Measurements from ENCODE around the gene NEDD4.
A peak's percentile ranks its signal among the peaks of the same experiment; 100 is the strongest.
"Not testable (repeated sequence)": the region's sequence is repeated elsewhere in the genome, so short reads cannot be mapped to it uniquely, and the experiment has no call there.

The NEDD4 gene

DNA sequence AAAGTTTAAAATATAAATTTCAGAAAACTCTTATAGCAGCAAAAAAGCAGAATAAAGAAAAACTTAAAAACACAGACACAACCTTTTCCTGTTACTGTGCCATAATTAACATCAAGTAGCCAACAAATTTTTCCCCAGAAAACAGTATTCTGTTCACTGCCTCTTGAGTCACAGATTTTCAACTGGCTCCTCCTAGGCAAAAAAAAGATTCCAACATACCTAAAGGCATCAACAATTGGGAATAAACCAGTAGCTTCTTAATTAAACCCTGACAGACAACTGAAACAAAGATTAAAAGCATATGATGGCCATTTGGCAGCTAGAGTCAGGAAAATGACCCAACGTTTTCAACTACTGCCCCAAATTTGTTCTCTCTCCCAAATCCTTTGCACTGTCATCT lies 10.9 kb upstream of the NEDD4 start:
- DNase-seq (ENCODE audit: low read depth in 2 of 2): not testable (repeated sequence)

- DNase-seq (ENCODE audit: low read depth in 2 of 2): not testable (repeated sequence)
These were observed 10.4 kb upstream of the NEDD4 start for GRCh38 chr15:56003777-56004176.

DNA sequence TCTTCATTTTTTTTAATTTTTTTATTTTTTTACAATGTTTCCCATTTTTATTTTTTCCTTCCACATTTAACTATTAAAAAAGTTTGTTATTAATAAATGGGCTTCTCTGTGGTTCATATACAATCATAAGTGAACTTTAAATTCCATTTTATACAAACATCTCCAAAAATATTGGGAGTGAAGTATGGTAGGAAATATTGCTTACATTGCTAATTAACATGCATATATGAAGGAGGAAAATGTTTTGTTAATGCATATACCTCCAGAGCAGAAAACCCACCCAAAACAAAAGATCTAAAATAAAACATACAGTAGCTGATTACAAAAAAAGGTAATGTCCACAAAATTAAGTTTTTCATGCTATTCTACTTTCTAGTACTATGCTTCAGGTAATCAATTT lies 9.9 kb upstream of the NEDD4 start:
- DNase-seq (ENCODE audit: low read depth in 2 of 2): not testable (repeated sequence)

- no peak for DNase-seq (ENCODE audit: low read depth in 2 of 2)
These were observed 8.2 kb upstream of the NEDD4 start for GRCh38 chr15:56001471-56002078.

DNA sequence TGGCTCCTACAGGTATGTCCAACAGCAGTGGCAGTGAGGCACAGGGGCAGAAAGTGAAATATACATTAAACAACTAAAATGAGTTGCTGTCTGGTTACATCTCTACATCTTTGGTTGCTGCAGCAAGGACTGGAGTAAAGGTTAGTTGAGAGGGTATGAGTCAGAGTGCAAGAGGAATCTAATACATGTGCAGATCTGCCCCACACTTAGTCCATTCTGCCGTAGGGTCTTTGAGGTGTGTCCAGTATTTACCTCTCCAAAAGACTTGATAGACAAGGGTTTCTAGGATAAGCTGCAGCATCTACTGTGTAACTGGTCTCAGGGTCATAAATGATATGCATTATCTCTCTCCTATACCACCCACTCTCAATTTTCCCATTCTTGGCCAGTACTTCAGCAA lies 6.2 kb upstream of the NEDD4 start:
- no peak for DNase-seq (ENCODE audit: low read depth in 2 of 2)

GRCh38 chr15:55998478-55998877 lies 5.1 kb upstream of the NEDD4 start:
- DNase-seq (ENCODE audit: low read depth in 2 of 2): no peak

- peak in 1 of 2 experiments; percentile 24 for DNase-seq (ENCODE audit: low read depth in 2 of 2)
These were observed 570 bp upstream of the NEDD4 start for GRCh38 chr15:55993804-55994560.

- DNase-seq (ENCODE audit: low read depth in 2 of 2): no peak
These were observed 672 bp downstream of the NEDD4 start for GRCh38 chr15:55992769-55993110.

DNA sequence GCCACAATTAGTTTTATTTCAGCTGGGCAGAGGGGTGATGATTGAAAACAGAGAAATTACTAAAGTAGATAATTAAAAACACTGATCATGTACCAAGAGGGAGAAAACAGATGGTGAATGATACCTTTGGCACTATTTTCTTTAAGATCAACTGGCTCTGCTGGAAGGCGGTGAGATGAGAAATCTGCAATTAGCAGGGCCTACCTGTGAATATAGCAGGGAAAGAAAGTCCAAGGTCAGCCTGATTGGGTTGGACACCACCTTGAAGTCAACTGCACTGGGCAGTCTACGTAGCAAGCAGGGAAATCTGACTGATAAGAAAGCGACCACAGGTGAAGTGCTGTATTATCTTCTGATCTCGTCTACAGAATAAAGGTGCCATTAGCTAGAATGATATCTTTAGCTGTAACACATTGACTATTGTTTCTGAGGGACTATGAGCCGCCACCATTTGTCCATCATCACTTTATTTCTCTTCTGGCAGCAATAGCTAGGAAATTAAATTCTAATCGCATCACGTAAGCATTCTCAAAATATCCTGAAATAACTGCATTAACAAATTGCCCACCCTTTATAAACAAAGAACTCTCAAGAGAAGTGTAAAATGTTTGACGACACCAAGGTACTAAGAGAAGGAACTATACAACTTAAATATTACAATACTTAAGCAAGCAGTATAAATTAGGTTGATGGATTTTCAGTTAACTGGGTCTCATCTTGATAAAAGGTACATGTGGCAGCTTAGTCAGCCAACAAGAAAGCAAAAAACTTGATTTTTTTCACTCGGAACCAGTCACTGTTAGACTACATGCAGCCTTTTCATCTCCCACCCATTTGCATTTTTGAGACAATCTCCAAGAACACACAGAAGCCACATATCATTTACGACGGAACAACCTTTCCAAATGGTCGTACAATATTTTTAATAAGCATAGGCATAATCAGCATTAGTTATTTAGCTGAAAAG lies 1.3 kb downstream of the NEDD4 start:
- DNase-seq (ENCODE audit: low read depth in 2 of 2): no peak

GRCh38 chr15:55990998-55991397 lies 2.4 kb downstream of the NEDD4 start:
- no peak for DNase-seq (ENCODE audit: low read depth in 2 of 2)

DNA sequence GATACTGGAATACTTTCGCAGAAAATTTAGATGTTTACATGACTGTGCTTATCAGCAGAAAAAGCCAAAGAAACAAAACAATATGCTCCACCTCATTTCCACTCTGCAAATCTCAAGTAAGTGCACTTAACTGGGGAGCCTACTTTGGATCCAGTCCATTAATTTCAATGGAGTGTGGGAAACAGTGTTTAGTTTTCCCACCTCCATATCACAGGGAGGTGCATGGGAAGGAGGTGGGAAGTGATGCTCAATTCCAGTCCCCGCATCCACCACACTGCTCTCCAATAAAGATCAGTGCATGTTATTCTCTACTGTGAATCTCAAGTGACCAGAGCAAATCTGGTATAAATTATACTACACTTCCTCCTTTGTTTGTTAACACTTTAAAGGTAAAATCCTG lies 2.9 kb downstream of the NEDD4 start:
- DNase-seq (ENCODE audit: low read depth in 2 of 2): no peak

GRCh38 chr15:55989383-55989782 lies 4.0 kb downstream of the NEDD4 start:
- no peak for DNase-seq (ENCODE audit: low read depth in 2 of 2)

DNA sequence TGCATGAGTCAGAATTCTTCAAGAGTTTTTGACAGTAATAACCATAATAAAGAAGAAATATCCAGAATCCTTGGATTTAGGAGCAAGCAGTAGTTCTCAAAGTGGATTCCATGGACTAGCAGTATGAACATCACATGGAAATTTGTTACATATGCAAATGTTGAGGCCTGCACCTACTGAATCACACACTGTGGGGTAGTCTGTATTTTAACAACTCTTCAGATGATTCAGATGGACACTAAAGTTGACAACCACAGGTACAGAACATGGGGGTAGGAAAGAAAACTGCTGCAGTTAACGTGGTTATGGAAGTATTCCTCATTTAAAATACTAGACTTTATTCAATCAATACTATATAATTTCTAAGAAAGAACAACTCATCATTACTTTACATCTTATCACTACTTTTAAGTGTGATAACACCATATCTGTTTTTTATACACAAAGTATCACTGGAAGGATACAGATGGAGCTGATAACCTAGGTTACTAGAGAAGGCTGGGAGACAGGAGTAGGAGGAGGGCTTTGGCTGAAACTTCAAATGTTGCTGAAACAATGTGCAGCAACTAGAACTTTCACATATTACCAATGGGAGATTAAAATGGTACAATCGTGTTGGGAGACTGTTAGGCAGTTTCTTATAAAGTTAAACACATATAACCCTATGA lies 11.7 kb downstream of the NEDD4 start:
- no peak for DNase-seq (ENCODE audit: low read depth in 2 of 2)

DNA sequence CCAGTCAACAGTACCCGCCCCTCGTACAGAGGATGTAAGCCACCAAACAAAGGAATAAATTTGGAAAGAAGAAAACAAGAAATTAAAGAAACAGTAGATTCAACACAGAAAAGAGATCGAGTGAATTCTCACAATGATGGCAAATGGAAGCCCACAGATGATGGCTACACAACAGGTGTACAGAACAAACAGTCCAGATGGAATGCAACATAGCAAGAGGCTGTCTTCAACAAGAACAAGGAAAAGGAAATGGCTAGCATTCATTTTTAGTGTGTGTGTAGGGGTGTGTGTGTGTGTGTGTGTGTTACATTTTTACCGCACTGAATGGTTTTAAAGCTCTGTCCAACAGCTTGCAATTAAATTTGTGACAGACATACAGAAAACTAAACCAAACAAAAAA lies 12.9 kb downstream of the NEDD4 start:
- no peak for DNase-seq (ENCODE audit: low read depth in 2 of 2)

DNA sequence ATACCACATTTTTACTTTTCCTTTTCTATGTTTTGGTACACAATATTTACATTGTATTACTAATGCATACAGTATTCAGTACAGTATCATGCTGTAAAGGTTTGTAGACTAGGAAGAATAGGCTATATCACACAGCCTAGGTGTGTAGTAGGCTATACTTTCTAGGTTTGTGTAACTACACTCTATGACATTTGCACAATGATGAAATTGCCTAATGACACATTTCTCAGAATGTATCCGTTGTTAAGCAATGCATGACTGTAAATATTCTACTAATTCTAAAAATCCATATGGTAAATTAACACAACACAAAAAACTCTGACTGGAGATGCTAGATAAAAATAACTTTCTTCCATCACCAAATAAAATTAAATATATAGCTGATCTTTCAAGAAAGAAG lies 16.2 kb downstream of the NEDD4 start:
- no peak for DNase-seq (ENCODE audit: low read depth in 2 of 2)

- DNase-seq (ENCODE audit: low read depth in 2 of 2): no peak
These were observed 23.1 kb downstream of the NEDD4 start for GRCh38 chr15:55970286-55970685.

DNA sequence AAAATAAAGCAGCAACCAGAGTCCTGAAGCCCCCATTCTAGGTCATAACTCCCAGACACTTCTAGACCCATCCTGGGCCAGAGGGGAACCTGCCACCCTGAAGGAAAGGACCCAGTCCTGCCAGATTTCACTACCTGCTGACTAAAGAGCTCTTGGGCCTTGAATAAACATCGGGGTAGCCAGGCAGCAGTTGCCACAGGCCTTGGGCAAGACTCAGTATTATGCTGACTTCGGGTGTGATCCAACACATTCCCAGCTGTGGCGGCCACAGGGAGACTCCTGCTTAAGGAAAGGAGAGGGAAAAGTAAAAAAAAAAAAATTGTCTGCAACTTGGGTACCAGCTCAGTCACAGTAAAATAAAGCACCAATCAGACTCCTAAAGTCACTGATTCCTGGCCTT lies 23.8 kb downstream of the NEDD4 start:
- no peak for DNase-seq (ENCODE audit: low read depth in 2 of 2)

DNA sequence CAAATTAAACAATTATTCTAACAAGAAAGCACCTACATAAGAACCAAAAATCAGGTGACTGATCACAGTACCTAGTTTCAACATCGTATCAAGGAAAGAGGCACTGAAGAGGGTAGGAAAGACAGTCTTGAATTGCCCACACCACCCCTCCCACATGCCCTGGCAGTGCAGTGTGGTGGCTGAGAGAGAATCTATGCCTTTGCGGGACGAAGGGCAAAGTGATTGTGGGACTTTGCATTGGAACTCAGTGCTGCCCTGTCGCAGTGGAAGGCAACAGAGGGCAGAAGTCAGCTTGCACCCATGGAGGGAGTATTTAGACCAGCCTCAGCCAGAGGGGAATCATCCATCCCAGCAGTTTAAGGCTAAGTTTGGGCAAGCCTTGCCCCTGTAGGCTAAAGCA lies 24.5 kb downstream of the NEDD4 start:
- no peak for DNase-seq (ENCODE audit: low read depth in 2 of 2)

- no peak for DNase-seq (ENCODE audit: low read depth in 2 of 2)
These were observed 28.3 kb downstream of the NEDD4 start for GRCh38 chr15:55965091-55965490.

GRCh38 chr15:55960946-55961345 lies 32.5 kb downstream of the NEDD4 start:
- no peak for DNase-seq (ENCODE audit: low read depth in 2 of 2)

- DNase-seq (ENCODE audit: low read depth in 2 of 2): no peak
These were observed 33.5 kb downstream of the NEDD4 start for GRCh38 chr15:55959744-55960447.

Data from fibroblast of skin of left quadriceps (primary cell).